RWPE2 (cell line): Measurements from ENCODE around the gene POGLUT3.

Experiments used
- ATAC-seq: fragments of 200-7000 bp; cut with Tn5 transposase; 3 replicates; pipeline ENCODE4 v1.9.1; 2021; ENCODE audit warnings: low read depth
- DNase-seq: peaks from one replicate; pipeline ENCODE4 v3.0.0-alpha.2; 2020; ENCODE audit warnings: low spot score
- H3K27ac ChIP-seq: fragments of 450-650 bp; 2 replicates; pipeline ENCODE4 v1.5.1; 2017; ENCODE audit warnings: mild to moderate bottlenecking; ENCODE audit not compliant: poor library complexity, severe bottlenecking
- H3K27me3 ChIP-seq: fragments of 250-450 bp; sonication (Bioruptor Pico); 2 replicates; pipeline ENCODE4 v1.5.1; 2021; ENCODE audit warnings: mild to moderate bottlenecking, moderate library complexity; ENCODE audit not compliant: insufficient read depth, poor library complexity, severe bottlenecking
- H3K36me3 ChIP-seq: fragments of 250-450 bp; sonication (Bioruptor Pico); 2 replicates; pipeline ENCODE4 v1.5.1; 2020; ENCODE audit warnings: low read depth, mild to moderate bottlenecking, moderate library complexity
- H3K4me1 ChIP-seq: fragments of 250-450 bp; sonication (Bioruptor Pico); 2 replicates; pipeline ENCODE4 v1.5.1; 2021; ENCODE audit warnings: mild to moderate bottlenecking, moderate library complexity; ENCODE audit not compliant: insufficient read depth, poor library complexity, severe bottlenecking
- H3K4me3 ChIP-seq: fragments of 250-450 bp; sonication (Bioruptor Pico); 2 replicates; pipeline ENCODE4 v1.5.1; 2021; ENCODE audit warnings: mild to moderate bottlenecking, moderate library complexity; ENCODE audit not compliant: severe bottlenecking
- H3K9me3 ChIP-seq: fragments of 250-450 bp; sonication (Bioruptor Pico); 2 replicates; pipeline ENCODE4 v1.5.1; 2021; ENCODE audit warnings: mild to moderate bottlenecking, moderate library complexity; ENCODE audit not compliant: severe bottlenecking
- TF ChIP-seq, protein P1 (sequence below): fragments of 450-650 bp; IDR thresholded peaks from one replicate; pipeline ENCODE4 v1.5.1; 2017; ENCODE audit warnings: mild to moderate bottlenecking, moderate library complexity; ENCODE audit not compliant: poor library complexity, severe bottlenecking

Gene POGLUT3

DNA sequence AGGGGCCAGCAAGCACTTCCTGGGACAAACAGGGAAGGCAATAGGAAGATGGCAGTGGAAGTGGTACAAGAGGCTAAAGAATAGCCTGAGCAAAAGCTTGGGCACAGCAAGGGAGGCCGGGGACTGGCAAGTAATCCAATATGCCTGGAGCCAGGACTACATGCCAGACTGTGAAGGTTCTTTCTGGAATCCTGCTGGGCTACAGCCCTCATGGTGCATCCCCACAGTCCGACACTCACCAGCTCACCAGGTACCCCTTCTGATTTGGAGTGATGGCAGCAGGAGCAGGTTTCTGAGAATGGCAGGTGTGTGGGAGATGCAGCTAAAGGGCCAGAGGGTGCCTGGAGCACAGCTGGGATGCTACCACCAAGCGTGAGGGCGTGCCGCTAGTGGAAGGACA is 32.2 kb upstream of the POGLUT3 start:
- no peak for DNase-seq
- no peak overlapping the region for H3K4me3 ChIP-seq
- TF ChIP-seq, protein P1, sequence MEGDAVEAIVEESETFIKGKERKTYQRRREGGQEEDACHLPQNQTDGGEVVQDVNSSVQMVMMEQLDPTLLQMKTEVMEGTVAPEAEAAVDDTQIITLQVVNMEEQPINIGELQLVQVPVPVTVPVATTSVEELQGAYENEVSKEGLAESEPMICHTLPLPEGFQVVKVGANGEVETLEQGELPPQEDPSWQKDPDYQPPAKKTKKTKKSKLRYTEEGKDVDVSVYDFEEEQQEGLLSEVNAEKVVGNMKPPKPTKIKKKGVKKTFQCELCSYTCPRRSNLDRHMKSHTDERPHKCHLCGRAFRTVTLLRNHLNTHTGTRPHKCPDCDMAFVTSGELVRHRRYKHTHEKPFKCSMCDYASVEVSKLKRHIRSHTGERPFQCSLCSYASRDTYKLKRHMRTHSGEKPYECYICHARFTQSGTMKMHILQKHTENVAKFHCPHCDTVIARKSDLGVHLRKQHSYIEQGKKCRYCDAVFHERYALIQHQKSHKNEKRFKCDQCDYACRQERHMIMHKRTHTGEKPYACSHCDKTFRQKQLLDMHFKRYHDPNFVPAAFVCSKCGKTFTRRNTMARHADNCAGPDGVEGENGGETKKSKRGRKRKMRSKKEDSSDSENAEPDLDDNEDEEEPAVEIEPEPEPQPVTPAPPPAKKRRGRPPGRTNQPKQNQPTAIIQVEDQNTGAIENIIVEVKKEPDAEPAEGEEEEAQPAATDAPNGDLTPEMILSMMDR: no peak
- no peaks in the 10 kb centered on the region for H3K36me3 ChIP-seq
- no peak for ATAC-seq
- no peaks in the 10 kb centered on the region for H3K9me3 ChIP-seq
- no peak overlapping the region for H3K27ac ChIP-seq
- H3K27me3 ChIP-seq: no peaks in the 10 kb centered on the region
- no peaks in the 10 kb centered on the region for H3K4me1 ChIP-seq

DNA sequence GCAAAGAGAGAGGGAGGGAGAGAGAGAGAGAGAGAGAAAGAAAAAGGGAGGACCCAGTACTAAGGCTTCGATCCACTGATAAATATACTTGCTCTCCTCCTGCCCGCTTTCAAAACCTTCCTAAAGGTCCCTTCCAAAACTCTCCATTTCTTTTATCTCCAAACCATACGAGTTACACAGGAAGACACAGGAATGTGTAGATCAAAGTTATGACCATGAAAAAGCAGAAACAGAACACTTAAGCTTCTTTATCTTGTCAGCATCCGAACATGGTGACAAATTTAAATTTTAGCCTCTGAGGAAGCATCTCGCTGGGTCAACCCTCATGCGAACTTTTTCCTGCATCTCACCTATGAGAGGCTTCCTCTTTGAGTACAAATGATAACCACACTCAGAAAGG is 29.2 kb upstream of the POGLUT3 start:
- Histone ChIP-seq H3K27me3 (no peaks in the 10 kb centered on the region), H3K36me3 (no peaks in the 10 kb centered on the region), H3K27ac (no peak overlapping the region), H3K9me3 (no peaks in the 10 kb centered on the region), H3K4me3 (no peak overlapping the region), H3K4me1 (no peaks in the 10 kb centered on the region)
- no peak for DNase-seq
- TF ChIP-seq, protein P1: no peak
- no peak for ATAC-seq

DNA sequence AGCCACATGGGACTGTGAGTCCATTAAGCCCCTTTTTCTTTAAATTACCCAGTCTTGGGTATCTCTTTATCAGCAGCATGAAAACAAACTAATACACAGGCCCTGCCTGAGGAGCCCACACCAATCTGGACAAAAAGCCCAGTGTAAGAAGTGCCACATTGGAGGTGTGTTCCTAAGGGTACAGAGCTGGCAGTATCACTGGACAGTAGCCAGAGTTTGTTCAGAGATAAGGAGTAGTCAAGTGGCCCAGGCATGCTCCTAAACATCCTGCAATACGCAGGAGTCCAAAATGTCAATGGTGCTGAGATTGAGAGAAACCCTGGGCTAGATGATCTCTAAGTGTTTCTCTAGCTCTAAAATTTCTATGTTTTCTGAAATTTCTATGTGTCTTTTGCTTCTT is 27.0 kb upstream of the POGLUT3 start:
- no peaks in the 10 kb centered on the region for H3K36me3 ChIP-seq
- DNase-seq: no peak
- TF ChIP-seq, protein P1: no peak
- no peaks in the 10 kb centered on the region for H3K4me1 ChIP-seq
- no peak for ATAC-seq
- H3K27me3 ChIP-seq: no peaks in the 10 kb centered on the region
- no peaks in the 10 kb centered on the region for H3K9me3 ChIP-seq
- no peak overlapping the region for H3K4me3 ChIP-seq
- no peak overlapping the region for H3K27ac ChIP-seq

DNA sequence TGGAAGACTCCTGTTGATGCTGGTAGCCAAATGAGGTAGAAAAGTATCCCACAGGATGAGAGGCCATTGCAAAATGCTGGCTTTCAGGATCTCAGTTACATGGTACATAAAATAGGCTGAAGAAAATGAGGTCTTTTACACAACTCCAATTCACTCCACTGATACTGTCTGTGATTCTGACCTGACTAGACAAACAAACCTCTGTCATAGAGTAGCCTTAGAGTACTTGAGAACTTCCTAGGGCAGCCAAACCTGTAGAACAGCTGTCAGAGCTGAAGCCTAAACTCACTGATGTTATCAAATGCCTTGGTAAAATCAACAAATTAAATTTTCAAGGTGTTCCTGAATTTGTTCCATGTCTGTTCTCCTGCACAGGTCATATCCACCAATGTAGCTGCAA is 26.2 kb upstream of the POGLUT3 start:
- Histone ChIP-seq H3K9me3 (no peaks in the 10 kb centered on the region), H3K4me1 (no peaks in the 10 kb centered on the region), H3K4me3 (no peak overlapping the region), H3K36me3 (no peaks in the 10 kb centered on the region), H3K27me3 (no peaks in the 10 kb centered on the region), H3K27ac (no peak overlapping the region)
- DNase-seq (no peak), ATAC-seq (no peak)
- TF ChIP-seq, protein P1: no peak

DNA sequence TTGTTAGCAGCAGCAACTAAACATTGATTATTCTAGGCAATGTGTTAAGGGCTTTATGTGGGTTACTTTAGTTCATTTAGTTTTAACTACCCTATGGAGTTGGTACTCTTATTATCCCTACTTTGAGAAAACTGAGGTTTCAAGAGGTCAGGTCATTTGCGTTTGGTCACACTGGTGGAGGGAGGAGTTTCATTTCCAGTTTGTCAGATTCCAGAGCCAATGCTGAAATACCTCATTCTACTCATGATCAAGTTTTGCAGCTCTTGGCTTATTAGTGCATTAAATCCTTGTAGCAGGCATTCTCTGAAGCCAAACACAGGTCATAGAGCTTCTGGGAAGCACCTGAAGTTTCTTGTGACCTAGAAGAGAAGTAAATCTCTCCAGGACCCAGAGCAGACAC is 24.1 kb upstream of the POGLUT3 start:
- DNase-seq (no peak), ATAC-seq (no peak)
- H3K9me3 ChIP-seq: no peaks in the 10 kb centered on the region
- no peaks in the 10 kb centered on the region for H3K4me1 ChIP-seq
- TF ChIP-seq, protein P1: no peak
- H3K27ac ChIP-seq: no peak overlapping the region
- H3K27me3 ChIP-seq: no peaks in the 10 kb centered on the region
- no peak overlapping the region for H3K4me3 ChIP-seq
- no peaks in the 10 kb centered on the region for H3K36me3 ChIP-seq
